Measurements from ENCODE around the gene CDC73.
"Not testable (repeated sequence)": the region's sequence is repeated elsewhere in the genome, so short reads cannot be mapped to it uniquely, and the experiment has no call there.

The CDC73 gene

DNA sequence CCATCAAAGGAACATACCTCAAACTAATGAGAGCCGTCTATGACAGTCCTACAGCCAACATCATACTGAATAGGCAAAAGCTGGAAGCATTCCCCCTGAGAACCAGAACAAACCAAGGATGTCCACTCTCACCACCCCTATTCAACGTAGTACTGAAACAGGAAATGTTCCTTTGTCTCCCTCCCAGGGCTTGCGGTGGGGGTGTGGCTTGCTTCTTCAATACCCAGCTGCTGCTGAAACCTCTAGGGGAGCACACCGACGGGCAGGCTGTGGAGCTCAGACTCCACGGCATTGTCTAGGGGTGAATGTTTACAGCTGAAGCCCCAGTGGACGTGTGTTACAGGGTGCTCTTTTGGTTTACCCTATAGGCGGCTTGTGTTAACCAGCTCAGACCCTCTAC lies 95.1 kb downstream of the CDC73 start:
- FAIRE-seq (no peak), DNase-seq (ENCODE audit: insufficient read length, low spot score) (no peak)

DNA sequence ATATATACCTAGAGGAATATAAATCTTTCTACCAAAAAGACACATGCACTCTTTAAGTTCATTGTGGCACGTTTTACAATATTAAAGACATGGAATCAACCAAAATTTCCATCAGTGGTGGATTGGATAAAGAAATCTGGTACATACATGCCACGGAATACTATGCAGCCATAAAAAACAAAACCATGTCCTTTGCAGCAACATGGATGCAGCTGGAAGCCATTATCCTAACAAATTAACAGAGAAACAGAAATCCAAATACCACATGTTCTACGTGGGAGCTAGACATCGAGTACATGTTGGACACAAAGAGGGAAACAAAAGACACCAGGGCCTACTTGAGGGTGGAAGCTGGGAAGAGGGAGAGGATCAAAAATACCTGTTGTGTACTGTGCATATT lies 97.6 kb downstream of the CDC73 start:
- DNase-seq (ENCODE audit: insufficient read length, low spot score) (no peak), FAIRE-seq (no peak)

DNA sequence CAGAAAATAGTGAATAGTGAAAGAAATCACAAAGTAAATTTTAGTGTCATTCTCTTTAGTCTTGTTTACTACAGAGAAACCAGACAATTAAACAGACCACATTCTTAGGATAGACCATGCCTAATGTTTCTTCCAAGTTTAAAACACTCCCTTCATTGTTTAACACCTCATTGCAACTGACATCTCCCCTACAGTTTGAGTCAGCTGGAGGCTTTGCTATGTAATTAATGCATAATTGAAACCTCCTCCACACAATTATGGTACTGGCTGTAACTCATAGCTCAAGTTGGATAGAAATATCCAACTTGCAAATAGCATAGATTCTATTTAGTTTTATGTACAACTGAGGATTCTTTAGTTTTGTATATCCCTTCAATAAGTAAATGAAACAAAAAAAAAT lies 99.8 kb downstream of the CDC73 start:
- no peak for FAIRE-seq
- no peak for DNase-seq (ENCODE audit: insufficient read length, low spot score)

DNA sequence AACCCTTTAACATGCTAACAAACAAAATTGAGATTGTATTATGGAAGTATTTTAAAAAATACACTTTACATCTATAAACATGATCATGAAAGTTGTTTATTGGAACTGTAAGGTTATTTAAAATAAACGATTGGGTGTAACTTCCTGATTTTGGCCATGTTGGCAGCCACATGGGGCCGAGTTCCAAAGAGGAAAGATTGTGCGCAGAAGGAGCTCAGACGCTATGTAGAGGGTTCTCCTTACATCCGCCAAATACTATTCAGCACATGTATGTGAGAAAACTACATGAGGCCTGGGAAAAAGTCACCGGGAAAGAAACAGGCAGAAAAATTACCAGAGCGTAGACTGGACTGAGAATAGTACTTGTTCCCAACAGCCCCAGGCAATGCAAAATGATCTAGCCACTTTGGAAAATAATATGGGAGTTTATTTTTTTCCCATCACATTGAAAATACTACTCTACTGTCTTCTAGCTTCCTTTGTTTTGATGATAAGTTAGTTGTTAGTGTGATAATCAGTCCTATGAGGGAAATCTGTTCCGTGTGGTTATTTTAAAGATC lies 100.3 kb downstream of the CDC73 start:
- DNase-seq (ENCODE audit: insufficient read length, low spot score) (no peak), FAIRE-seq (no peak)

GRCh38 chr1:193229136-193229535 lies 107.3 kb downstream of the CDC73 start:
- FAIRE-seq = no peak
- no peak for DNase-seq (ENCODE audit: insufficient read length, low spot score)

DNA sequence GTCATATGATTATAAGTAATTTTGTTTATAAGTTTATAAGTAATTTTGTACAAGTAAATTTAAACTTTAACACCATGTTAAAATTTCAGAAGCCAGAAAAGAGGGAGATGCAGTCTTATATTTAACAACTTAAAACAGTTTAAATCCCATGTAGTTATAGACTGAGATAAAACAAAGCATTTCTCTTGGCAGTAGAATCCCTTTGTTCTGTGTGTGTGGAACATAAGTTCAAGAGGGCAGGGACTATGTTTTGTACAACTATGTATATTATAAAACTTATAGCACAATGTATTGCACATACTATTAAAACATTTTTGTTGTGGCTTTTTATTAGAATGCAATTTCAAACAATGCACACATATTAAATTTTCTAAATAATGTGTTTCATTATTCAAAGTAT lies 109.3 kb downstream of the CDC73 start:
- not testable (repeated sequence) for FAIRE-seq; DNase-seq (ENCODE audit: insufficient read length, low spot score)

GRCh38 chr1:193234530-193234929 lies 112.7 kb downstream of the CDC73 start:
- FAIRE-seq = no peak
- DNase-seq (ENCODE audit: insufficient read length, low spot score) = no peak

GRCh38 chr1:193237381-193237978 lies 115.6 kb downstream of the CDC73 start:
- DNase-seq (ENCODE audit: insufficient read length, low spot score) = no peak
- no peak for FAIRE-seq

GRCh38 chr1:193240609-193241008 lies 118.8 kb downstream of the CDC73 start:
- FAIRE-seq (no peak), DNase-seq (ENCODE audit: insufficient read length, low spot score) (no peak)

DNA sequence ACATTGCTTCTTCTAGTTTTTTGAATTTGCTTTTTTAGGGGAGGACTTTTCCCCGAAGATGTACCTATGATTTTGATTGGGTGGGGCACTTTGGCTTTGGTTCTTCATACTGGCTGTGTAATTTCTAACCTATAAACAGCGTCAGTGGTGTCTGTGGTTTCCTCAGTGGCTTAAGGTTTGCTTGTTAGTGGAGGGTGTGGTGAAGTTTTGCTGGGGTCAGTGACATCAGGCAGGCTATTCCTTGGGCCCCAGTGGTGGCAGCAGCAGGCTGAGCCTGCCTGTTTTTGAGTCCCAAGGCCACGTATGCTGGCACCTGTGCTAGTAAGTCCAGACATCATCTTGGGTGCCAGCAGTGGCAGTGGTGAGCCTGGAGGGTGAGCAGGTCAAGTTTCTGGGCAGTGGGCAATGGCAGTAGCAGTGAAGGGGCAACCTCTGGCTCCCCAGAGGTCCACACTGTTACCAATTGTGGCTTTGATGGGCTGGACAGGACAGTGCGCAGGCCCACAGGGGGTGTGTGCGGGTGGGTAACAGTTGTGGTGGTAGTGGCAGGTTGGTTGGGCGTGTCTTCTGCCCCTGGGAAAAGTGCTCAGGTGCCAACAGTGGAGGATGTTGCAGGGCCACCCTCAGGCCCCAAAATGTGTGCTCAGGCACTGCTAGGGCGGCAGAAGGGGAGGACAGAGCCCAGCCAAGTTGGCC lies 119.4 kb downstream of the CDC73 start:
- DNase-seq (ENCODE audit: insufficient read length, low spot score) = no peak
- FAIRE-seq = peak; percentile 73

DNA sequence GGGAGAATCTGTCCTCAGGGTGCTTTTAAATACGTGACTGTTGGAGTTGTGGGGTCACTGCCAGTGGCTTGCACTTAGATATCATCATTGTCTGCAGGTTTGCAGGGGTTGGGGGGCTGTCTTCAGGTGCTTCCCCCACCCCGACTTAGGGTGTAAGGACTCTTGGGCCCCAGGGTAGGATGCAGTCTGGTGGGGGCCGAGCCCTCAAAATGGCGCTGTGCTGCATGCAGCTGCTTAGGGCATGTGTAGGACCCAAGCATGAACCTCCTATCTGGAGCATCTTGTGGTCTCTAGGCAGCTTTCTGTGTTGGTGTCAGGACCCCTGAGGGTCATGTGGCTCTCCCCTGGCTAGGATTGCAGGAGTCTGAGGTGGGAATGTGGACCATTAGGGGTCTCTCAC lies 120.2 kb downstream of the CDC73 start:
- DNase-seq (ENCODE audit: insufficient read length, low spot score) (no peak), FAIRE-seq (no peak)

DNA sequence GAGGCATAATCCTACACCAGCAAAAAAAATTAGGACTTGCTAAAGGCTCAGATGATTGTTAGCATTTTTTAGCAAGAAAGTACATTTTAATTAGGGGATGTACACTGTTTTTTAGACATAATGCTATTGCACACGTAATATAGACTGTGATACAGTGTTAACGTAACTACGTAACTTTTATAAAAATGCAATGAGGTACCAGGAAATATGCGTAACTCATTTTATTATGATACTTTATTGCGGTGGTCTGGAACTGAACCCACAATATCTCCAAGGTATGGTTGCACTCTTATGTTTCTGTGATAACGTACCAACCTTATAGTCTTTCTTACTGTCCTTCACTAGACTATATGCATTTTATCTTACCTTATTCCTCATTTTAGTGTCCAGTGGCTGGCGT lies 127.4 kb downstream of the CDC73 start:
- DNase-seq (ENCODE audit: insufficient read length, low spot score) (no peak), FAIRE-seq (no peak)

DNA sequence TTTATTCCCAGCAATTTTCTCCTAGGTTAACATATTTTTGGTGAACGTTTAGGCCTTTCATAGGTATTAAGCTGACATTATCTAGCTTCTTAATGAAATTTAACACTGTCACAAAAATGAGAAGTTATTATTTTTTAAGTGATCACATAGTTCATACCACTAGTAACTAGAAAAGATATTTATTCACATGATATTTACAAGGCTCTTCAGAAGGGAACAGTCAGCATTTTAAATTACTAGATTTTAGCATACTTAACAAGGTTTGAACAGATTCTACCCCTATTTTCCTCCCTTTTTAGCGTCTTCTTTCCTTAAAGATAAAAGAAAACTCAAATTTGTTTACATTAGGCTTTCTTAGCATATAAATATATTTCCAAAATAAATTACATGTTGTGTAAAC lies 130.1 kb downstream of the CDC73 start:
- DNase-seq (ENCODE audit: insufficient read length, low spot score) (no peak), FAIRE-seq (no peak)

GRCh38 chr1:193256019-193256418 lies 134.2 kb downstream of the CDC73 start:
- no peak for FAIRE-seq
- DNase-seq (ENCODE audit: insufficient read length, low spot score) = no peak

DNA sequence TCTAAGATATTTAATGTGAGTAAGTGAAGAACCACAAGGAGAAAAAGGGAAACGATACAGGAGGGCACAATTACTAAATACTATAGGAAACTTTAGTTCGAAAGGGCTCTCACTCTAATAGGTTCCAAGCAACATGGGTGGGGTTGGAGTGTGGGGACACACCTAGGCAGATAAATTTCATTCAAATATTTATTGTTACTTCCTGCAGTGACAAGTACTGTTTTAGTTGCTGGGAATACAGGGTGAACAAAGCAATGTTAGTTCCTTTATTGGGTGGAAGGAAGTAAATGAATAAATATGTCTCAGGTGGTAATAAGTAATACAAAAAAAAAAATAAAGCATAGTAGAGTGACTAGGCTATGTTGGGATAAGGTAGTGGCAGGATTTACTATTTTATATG lies 137.8 kb downstream of the CDC73 start:
- no peak for DNase-seq (ENCODE audit: insufficient read length, low spot score)
- no peak for FAIRE-seq

- FAIRE-seq = no peak
- no peak for DNase-seq (ENCODE audit: insufficient read length, low spot score)
Observed at GRCh38 chr1:193260056-193260745, 138.4 kb downstream of the CDC73 start.

GRCh38 chr1:193260896-193261295 lies 139.1 kb downstream of the CDC73 start:
- DNase-seq (ENCODE audit: insufficient read length, low spot score) (no peak), FAIRE-seq (no peak)

GRCh38 chr1:193262661-193263060 lies 140.8 kb downstream of the CDC73 start:
- FAIRE-seq = no peak

GRCh38 chr1:193264313-193265065 lies 142.7 kb downstream of the CDC73 start:
- FAIRE-seq = no peak
- DNase-seq (ENCODE audit: insufficient read length, low spot score) = no peak

More at GRCh38 chr1:193262661-193263060, 140.8 kb downstream of the CDC73 start:
- no peak for DNase-seq (ENCODE audit: insufficient read length, low spot score)

DNA sequence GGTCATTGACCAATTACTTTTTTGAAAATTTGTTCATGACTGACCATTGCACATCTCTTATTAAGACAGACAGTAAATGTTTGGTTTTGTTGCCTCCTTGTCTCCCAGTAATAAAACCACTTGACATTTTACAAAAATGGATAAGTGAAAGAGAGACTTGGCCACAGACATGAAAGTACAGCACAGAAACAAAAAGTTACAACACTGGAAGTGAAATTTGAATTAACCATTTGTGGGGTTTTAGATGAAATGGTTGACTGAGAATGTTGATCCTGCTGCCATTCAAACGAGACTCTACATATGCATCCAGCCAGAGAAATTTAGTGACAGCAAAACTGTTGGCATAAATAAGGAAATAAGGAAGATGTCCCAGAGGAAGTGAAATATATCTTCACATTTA lies 143.9 kb downstream of the CDC73 start:
- DNase-seq (ENCODE audit: insufficient read length, low spot score) (no peak), FAIRE-seq (no peak)

DNA sequence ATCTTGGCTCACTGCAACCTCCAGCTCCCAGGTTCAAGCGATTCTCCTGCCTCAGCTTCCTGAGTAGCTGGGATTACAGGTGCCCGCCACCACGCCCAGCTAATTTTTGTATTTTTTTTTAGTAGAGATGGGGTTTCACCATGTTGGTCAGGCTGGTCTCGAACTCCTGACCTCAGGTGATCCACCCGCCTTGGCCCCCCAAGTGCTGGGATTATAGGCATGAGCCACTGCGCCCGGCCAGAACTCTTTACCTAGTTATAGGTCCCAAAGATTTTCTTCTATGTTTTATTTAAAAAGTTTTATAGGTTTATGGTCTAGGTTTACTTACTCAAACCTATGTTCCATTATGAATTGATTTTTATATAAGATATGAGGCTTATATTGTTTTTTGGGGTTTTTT lies 145.0 kb downstream of the CDC73 start:
- DNase-seq (ENCODE audit: insufficient read length, low spot score); FAIRE-seq: not testable (repeated sequence)

Measured in HTR-8/SVneo (cell line).